ENCODE measurements around the gene SEPTIN1.
A peak's percentile ranks its signal among the peaks of the same experiment; 100 is the strongest.

Gene SEPTIN1

GRCh38 chr16:30368792-30369090, 13.6 kb downstream of the SEPTIN1 start:
- no peak for TF ChIP-seq CTCF (IDR thresholded peaks at IDR 0.05; ENCODE audit: borderline replicate concordance, insufficient read depth, low read depth, low read length)
- H3K4me3 ChIP-seq (ENCODE audit: low read depth, low read length) = peak overlapping the region; percentile 63

- no peak for TF ChIP-seq CTCF (IDR thresholded peaks at IDR 0.05; ENCODE audit: borderline replicate concordance, insufficient read depth, low read depth, low read length)
- peak overlapping the region; percentile 63 for H3K4me3 ChIP-seq (ENCODE audit: low read depth, low read length)
Measured at GRCh38 chr16:30368122-30368791, 14.1 kb downstream of the SEPTIN1 start.

GRCh38 chr16:30367349-30368009, 14.9 kb downstream of the SEPTIN1 start:
- no peak for TF ChIP-seq CTCF (IDR thresholded peaks at IDR 0.05; ENCODE audit: borderline replicate concordance, insufficient read depth, low read depth, low read length)
- peak overlapping the region; percentile 1 for H3K4me3 ChIP-seq (ENCODE audit: low read depth, low read length)

- TF ChIP-seq CTCF (IDR thresholded peaks at IDR 0.05; ENCODE audit: borderline replicate concordance, insufficient read depth, low read depth, low read length) = no peak
- no peak overlapping the region for H3K4me3 ChIP-seq (ENCODE audit: low read depth, low read length)
Measured at GRCh38 chr16:30366511-30366910, 15.8 kb downstream of the SEPTIN1 start.

GRCh38 chr16:30365200-30365599, 17.2 kb downstream of the SEPTIN1 start:
- TF ChIP-seq CTCF (IDR thresholded peaks at IDR 0.05; ENCODE audit: borderline replicate concordance, insufficient read depth, low read depth, low read length) = no peak
- no peak overlapping the region for H3K4me3 ChIP-seq (ENCODE audit: low read depth, low read length)

GRCh38 chr16:30361180-30361579, 21.2 kb downstream of the SEPTIN1 start:
- TF ChIP-seq CTCF (IDR thresholded peaks at IDR 0.05; ENCODE audit: borderline replicate concordance, insufficient read depth, low read depth, low read length) = no peak

GRCh38 chr16:30359871-30360170, 22.5 kb downstream of the SEPTIN1 start:
- no peak for TF ChIP-seq CTCF (IDR thresholded peaks at IDR 0.05; ENCODE audit: borderline replicate concordance, insufficient read depth, low read depth, low read length)
- H3K4me3 ChIP-seq (ENCODE audit: low read depth, low read length) = no peak overlapping the region

More at GRCh38 chr16:30361180-30361579, 21.2 kb downstream of the SEPTIN1 start:
- H3K4me3 ChIP-seq (ENCODE audit: low read depth, low read length) = no peak overlapping the region

Measured in GM12875 (cell line).